ENCODE results near the gene ZDHHC14.
"Not testable (repeated sequence)": the region's sequence is repeated elsewhere in the genome, so short reads cannot be mapped to it uniquely, and the experiment has no call there.

ZDHHC14 gene

GRCh38 chr6:157445277-157446009 lies 64.5 kb downstream of the ZDHHC14 start:
- no peak for DNase-seq

GRCh38 chr6:157447735-157448134 lies 66.7 kb downstream of the ZDHHC14 start:
- DNase-seq, result no peak

DNA sequence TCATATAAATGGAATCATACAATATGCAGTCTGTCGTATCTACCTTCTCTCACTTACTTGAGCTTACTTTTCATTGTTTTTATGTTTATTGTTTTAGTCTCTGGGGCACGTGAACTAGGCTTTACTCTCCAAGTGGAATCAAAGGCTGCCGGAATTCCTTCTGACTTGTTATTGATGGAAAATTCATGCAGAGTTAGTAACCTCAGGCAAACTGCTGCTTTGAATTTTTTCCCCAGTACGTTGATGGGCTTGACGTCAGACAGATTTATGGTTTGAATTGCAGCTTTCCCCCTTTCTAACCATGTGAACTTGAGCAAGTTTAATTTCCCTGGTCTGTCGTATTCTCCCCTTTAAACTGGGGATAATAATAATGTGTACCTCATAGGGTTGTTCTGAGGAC lies 68.6 kb downstream of the ZDHHC14 start:
- no peak for DNase-seq

DNA sequence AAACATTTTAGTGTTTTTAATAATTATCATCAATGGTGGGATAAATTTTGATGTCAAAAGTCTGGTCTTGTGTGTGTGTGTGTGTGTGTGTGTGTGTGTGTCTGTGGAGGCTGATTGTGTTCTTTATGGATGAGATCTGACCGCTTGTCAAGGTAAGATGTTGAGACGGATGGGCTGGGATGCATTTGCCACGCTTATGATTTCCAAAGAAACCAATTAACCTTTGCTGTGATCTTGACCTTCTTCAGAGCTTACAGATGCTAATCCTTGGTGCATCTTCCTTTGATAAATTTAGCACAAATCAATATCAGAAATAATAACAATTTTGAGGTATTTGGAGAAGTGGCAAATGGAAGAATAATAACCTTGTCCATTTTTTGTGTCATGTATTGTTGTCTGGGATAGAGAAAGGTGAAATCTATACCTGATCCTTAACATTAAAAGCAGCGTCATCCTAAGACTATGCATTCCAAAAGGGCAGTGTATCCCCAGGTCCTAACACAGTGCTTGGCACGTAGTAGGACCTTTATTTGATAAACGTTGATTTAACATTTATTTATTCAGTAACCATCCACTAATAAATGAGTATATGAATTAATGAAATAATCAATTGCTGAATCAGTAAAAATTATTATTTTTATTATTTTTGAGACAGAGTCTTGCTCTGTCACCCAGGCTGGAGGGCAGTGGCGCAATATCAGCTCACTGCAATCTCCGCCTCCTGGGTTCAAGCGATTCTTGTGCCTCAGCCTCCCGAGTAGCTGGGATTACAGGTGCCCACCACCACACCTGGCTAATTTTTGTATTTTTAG lies 70.1 kb downstream of the ZDHHC14 start:
- no peak for DNase-seq

DNA sequence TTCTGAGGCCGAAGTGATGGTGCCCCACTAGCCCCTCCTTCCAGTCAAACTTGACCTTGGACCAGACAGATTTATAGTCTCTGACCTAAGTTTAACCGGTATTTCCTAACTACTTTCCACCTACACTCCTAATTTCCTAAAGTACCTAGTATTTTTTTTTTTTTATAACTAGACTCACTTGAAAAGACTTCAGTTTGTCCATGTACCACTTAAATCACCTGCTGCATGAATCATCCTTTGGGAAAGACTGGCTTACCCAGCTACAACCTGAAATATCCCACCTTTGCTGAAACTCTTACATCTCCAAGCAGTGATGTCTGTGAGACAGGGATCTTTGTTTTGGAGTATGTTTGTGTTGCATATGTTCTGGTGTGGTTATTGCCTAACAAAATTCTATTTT lies 71.1 kb downstream of the ZDHHC14 start:
- no peak for DNase-seq

GRCh38 chr6:157453131-157453530 lies 72.1 kb downstream of the ZDHHC14 start:
- no peak for DNase-seq

- no peak for DNase-seq
These were observed 73.0 kb downstream of the ZDHHC14 start for GRCh38 chr6:157453978-157454377.

DNA sequence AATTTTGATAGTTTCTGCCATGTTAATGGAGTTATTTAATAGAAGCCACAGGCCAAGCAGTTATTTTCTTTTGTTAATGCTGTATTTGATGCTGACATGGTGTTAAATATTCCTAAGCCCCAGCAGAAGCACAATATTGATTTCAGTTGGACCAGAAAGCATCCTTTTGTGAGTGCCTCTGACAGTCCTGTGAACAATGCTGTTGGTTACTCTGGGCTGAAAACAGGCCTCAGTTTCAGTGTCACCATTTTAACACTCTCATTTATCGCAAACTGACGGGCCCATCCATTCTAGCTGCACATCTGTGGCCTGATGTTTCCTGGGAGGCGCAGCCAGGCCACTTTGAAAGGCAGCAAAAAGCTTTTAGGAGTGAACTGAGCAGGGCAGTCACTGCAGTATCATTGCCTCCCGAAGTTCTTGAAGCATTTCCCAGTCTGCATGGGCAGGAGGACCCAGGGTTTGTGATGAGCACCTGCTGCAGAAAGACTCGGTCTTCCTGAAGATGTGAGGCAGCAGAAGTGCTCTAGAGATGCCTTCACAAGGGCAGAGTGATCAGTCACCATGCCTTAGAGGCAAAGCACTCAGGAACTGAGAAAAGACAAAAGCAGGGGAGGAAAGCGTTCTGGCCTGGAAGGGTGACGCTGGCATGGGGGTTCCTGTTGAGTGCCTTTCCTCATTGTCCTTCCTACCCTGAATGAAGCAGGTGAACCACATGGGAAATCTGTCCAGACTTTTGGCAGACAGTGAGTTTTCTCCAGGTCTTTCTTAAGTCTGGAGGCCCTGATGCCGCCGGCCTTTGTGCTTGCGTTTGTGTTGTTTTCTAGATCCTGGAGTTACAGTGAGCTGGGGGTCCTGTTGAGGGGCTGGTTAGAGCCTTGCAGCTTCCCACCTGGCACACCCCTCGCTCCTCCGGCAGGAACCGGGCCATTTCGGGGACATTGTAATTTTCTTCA lies 74.0 kb downstream of the ZDHHC14 start:
- DNase-seq, result no peak

DNA sequence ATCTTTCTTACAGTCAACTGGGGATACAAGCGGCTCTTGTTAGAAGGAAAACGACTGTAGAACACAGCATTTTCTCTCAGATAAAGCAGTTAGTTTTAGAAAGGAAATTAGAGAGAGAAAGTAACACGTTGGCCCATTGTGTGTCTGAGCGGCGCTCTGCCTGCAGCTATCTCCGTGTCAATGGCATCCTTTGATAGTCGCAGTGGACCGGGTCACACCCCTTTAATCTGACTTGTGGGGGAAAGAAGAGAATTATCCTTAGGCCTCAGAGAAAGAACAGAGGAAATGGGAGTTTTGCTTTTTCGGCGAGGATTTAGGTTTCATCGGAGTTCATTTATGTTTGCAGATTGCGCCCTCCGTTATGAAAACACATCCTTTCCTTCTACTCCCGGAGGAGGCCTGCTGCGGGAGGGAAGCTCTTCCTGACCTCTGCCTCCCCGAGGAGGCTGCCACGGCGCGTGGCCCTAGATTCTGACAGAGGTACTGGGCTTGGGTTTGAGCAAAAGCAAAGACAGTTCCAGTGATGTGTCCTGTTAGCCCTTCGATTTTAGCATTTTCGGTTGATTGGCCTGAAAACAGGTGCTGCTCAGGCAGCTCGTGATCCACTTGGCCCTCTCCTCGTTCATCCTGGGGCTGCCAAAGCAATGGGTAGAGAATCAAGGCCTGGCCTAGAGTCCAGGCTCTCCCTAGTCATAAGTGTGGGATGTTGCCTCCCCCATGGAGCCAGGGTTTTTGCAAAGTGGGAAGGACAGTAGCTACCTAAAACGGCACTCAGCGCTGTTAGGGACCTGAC lies 74.9 kb downstream of the ZDHHC14 start:
- DNase-seq, result no peak

GRCh38 chr6:157456524-157456829 lies 75.5 kb downstream of the ZDHHC14 start:
- peak in 1 of 5 donors; percentile 71 for DNase-seq

DNA sequence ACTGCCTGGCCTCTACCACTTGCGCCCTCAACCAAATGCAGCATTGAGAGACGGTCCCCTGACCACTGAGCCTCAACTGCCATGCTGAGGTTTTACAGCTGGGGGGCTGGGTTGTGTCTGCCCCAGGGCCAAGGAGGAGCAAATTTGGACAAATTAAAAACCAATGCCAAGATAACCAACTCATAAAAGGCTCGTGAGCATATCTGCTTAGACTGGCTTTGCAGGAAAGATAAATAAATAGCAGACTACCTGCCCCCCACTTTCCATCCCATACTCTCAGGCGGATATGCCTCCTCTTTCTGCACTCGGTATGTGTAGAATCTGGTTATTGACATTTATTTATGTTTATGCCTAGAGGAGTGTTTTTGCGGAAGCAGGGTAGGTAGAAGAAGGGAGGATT lies 76.8 kb downstream of the ZDHHC14 start:
- no peak for DNase-seq

GRCh38 chr6:157459327-157459726 lies 78.3 kb downstream of the ZDHHC14 start:
- no peak for DNase-seq

- no peak for DNase-seq
These were observed 79.4 kb downstream of the ZDHHC14 start for GRCh38 chr6:157460182-157460999.

- peak in 1 of 5 donors; percentile 84 for DNase-seq
These were observed 80.3 kb downstream of the ZDHHC14 start for GRCh38 chr6:157461000-157461915.

DNA sequence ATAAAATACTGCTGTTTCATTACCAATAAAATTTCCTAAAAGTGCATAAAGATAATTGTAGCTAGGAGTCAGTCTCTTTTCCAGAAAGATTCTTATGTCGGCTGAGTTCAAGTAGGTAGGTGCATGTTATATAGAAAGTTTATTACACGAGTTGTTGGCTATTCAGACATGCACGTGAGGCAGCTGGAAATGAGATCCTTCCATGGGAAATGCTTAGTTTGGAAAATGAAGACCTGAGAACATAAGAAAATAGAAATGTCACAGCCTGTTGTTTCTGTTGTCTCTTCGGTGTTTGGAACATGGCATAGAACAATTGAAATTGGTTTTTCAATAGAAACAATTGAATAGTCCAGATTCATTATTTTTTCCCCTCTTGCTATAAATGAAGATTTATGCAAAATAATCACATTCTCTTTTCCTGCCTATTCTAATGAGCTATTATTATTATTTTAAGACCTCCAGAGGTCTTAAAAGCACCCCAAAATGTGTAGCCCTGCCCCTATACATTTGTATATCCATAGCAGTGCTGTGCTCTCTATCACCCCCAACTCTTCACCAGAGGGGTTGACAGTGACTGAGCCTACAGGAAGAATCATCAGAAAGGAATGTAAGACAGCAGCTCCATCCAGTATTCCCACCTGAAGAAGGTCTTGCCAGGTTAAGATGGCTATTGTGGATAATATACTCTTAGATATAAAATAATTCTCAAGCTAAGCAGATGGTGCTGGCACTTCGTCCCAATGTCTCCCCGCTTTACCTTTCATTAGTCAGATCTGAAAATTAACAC lies 82.2 kb downstream of the ZDHHC14 start:
- DNase-seq, result no peak

DNA sequence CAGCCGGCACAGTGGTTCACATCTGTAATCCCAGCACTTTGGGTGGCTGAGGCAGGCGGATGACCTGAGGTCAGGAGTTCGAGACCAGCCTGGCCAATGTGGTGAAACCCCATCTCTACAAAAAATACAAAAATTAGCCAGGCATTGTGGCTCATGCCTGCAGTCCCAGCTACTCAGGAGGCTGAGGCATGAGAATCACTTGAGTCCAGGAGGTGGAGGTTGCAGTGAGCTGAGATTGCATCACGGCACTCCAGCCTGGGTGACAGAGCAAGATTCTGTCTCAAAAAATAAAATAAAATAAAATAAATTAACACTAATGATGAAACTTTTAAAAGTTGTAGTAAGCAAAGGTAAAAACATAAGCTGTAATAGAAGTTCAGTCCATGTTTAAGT lies 82.7 kb downstream of the ZDHHC14 start:
- not testable (repeated sequence) for DNase-seq

GRCh38 chr6:157464653-157465535 lies 83.9 kb downstream of the ZDHHC14 start:
- peak in 1 of 5 donors; percentile 81 for DNase-seq

GRCh38 chr6:157466342-157466648 lies 85.3 kb downstream of the ZDHHC14 start:
- no peak for DNase-seq

GRCh38 chr6:157467339-157467738 lies 86.3 kb downstream of the ZDHHC14 start:
- DNase-seq, result not testable (repeated sequence)
